GM18861 (cell line): ENCODE measurements around the gene SCN2A.
"Not testable (repeated sequence)": the region's sequence is repeated elsewhere in the genome, so short reads cannot be mapped to it uniquely, and the experiment has no call there.

ENCODE experiments used
- ATAC-seq: cut with Tn5 transposase; IDR thresholded peaks from one replicate; pipeline ENCODE4 v1.9.1; 2021; ENCODE audit not compliant: unreplicated experiment

Gene SCN2A

GRCh38 chr2:165251366-165251765 is 12.2 kb downstream of the SCN2A start:
- ATAC-seq: no peak

- ATAC-seq: no peak
Measured at GRCh38 chr2:165253178-165253577, 14.0 kb downstream of the SCN2A start.

DNA sequence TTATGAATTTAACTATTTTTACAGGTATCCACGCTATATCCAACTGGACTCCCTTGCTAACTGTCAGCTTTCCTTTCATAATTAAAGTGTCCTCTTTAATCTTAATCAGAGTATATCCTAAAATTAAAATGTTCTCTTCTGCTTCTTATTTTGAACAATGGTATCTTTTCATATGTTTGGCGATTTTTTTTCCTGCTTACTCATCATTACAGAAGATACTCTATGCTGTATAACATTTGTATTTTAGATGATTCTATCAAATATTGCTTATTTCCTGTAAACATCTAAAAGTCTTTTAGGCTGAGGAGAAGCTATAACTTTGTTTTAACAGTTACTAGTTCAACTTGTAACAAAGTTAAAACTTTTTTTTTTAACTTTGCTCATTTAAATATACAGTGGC is 17.4 kb downstream of the SCN2A start:
- no peak for ATAC-seq

- not testable (repeated sequence) for ATAC-seq
Measured at GRCh38 chr2:165260347-165260746, 21.1 kb downstream of the SCN2A start.

DNA sequence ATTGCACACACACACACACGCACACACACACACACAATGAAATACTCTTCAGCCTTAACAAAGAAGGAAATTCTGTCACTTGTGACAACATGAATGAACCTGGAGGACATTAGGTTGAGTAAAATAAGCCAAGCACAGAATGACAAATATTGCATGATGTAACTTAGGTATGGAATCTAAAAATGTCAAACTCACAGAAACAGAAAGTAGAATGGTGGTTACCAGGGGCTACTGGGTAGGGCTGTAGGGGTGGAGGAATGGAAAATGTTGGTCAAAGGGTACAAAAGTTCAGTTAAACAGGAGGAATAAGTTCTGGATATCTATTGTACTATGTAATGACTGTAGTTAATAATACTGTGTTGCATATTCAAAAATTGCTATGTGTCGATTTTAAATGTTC is 29.5 kb downstream of the SCN2A start:
- ATAC-seq: no peak

- ATAC-seq: no peak
Measured at GRCh38 chr2:165273176-165273575, 34.0 kb downstream of the SCN2A start.

GRCh38 chr2:165274698-165275097 is 35.5 kb downstream of the SCN2A start:
- ATAC-seq: no peak

GRCh38 chr2:165275932-165276331 is 36.7 kb downstream of the SCN2A start:
- no peak for ATAC-seq

- ATAC-seq: no peak
Measured at GRCh38 chr2:165277295-165277694, 38.1 kb downstream of the SCN2A start.

- ATAC-seq: no peak
Measured at GRCh38 chr2:165277860-165278656, 38.8 kb downstream of the SCN2A start.

DNA sequence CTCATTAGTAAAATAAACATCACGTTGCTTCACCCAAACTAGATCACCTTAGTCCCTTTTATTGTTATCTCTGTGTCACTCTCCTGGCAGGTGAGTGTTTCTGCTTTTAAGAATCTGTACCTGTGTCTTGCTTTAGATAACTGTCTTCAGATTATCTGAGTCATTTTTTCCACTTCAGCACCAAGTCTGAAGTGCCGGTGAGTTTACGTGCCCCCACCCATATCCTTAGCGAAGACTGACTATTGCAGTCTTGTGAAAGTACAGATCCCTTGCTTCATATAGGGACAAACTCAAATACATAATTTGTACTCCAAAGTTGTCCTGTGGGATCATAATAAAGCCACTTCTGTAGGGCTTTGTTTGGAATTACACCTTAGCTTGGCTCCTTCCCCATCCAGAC is 41.1 kb downstream of the SCN2A start:
- no peak for ATAC-seq

DNA sequence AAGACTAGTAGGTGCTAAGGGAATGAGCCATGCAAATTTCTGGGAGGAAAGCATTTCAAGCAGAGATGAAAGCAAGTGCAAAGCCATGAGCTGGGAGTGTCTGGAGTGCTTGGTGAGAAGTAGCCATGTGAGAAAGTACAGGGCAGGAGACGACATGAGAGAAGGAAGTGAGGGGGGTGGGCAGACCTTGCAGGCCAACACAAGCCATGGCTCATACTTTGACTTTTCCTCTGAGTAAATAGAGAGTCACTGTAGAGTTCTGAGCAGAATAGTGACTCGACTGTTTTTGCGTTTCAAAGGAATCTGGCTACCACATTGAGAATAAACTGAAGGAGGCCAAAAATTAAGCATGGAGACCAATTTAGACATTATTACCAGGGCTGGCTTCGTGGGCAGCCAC is 42.2 kb downstream of the SCN2A start:
- no peak for ATAC-seq

DNA sequence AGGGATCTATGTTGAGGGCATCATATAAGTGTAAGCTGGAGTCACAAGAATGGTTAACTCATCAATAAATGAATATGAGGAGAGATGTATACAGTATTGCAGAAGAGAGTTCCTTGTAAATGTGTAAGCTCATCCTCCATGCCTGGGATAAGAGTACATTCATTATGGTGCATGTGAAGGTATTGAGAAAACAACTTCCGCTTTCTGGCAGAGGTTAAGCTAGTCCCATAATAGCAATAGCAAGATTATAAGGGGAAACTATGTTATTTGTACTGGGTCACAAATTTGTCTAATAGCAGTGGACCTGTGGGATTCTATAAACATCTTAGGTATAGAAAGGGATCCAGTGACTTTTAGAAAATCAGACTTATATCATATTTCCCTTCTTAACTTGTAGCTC is 44.1 kb downstream of the SCN2A start:
- ATAC-seq: no peak

DNA sequence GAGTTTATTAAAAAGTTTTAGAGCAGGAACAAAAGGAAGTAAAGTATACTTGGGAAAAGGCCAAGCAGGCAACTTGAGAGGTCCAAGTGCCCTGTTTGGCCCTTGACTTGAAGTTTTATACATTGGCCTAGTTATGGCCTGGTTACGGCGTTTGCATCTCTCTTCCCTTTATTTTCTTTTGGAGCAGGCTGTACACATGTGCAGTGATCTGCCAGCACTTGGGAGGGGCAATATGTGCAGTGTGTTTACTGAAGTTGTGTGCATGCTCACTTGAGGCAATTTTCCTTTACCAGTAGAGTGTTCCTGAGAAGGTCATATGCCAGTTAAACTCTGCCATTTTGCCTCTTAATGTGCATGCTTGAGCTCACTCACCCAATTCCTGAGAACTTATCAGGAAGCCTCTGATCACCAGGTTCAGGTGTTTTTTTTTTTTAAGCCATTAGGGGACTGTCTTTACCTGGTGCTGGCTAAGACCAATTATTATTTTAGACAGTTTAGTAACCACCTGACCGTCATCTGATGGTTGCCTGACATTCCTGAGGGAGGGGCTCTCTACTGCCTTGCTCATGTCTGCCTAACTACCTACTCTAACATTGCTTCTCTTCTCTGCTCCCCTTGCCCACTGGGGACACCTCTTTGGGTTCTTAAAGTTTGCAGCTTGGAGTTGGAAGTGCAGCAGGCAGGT is 48.0 kb downstream of the SCN2A start:
- no peak for ATAC-seq

DNA sequence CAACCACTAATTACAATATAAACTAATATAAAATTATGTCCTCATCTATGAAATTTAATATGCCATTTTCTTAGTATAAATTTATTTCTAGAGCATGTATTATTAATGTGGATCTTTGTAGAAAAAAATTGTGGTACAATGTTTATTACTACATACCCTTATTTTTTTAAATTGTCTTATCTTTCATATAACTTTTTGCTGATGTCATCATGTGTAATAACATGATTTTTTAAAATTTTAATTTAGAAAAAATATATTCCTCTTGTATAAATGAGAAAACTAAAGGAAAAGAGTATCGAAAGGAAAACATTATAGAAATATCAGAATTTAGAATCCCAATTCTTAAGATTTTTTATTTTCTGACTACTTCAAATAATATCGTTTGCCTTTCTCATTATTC is 49.9 kb downstream of the SCN2A start:
- no peak for ATAC-seq

DNA sequence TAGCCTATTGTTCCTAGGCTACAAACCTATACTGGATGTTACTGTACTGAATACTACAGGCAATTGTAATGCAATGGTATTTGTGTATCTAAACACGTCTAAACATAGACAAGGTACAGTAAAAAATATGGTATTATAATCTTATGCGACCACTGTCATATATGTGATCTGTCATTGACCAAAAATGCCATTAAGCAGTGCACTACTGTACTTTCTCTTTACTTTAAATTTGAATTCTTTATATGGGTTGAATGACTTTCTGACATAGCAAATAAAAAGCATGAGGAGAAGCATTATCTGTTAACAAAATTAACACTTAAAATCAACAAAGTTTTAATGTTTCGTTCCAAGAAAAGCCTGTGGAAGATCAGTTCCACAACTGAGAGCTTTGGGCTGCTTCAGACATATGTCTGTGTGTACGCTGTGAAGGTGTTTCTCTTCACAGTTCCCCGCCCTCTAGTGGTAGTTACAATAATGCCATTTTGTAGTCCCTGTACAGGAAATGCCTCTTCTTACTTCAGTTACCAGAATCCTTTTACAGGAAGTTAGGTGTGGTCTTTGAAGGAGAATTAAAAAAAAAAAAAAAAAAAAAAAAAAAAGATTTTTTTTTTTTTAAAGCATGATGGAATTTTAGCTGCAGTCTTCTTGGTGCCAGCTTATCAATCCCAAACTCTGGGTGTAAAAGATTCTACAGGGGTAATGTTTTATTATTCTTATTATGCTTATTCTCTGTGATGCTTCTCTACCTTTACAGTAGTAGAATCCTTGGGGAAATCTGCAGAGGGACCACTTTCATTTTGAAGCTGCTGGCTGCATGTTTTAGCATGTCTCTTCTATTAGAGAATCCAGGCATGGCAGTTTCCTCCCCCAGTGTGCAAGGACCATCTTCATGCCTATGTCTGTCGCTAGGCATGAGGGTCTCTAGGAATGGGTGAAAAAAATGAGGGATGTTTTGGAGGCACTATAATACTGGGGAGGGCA is 54.5 kb downstream of the SCN2A start:
- peak; percentile 100 for ATAC-seq

DNA sequence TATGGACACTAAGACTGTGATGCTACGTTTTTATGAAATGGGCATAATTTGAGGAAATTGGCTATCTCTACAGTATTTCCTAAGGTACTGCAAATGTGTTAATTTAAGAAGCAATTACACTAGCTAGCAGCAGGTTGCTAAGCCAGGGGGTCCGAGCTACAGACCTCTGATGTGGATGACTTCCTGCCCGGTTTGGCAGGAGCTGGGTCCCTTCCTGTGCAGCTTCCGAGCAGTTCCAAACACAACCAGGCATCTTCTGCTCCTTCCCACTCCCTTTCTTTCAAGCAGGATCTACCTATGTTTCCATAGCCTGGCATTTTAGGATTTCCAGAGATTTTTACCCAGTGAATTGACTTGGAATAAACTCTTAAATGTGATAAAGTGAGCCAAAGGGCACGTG is 55.7 kb downstream of the SCN2A start:
- ATAC-seq: no peak

DNA sequence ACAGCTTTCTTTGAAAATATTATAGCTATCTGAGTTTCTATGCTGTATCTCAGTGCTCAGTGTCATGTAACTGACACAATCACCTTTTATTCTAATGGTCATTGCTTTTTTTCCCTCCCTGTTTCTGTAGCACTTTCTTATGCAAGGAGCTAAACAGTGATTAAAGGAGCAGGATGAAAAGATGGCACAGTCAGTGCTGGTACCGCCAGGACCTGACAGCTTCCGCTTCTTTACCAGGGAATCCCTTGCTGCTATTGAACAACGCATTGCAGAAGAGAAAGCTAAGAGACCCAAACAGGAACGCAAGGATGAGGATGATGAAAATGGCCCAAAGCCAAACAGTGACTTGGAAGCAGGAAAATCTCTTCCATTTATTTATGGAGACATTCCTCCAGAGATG is 56.4 kb downstream of the SCN2A start:
- ATAC-seq: no peak

- ATAC-seq: no peak
Measured at GRCh38 chr2:165305391-165306096, 66.3 kb downstream of the SCN2A start.

DNA sequence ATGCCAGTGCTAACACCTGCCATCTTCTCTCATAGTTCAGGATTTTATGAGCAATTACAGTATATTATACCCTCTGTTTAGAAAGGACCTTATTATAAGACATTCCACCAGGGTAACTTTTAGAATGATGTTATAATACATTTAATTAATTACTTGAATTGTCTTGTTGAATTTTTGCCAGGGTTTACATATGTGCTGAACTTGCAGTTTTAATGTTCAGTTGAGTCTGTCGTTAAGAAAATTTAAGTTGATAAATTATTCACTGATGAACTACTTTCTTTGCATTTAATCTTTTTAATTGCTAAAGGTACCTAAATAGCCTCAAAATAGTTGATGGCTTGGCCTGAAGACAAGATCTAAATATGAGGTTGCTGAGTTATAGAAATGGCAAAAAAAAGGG is 68.1 kb downstream of the SCN2A start:
- no peak for ATAC-seq

GRCh38 chr2:165311949-165312348 is 72.7 kb downstream of the SCN2A start:
- no peak for ATAC-seq
